Activated CD8-positive, alpha-beta memory T cell treated with anti-CD3 and anti-CD28 coated beads for 4 hours (primary cell): ENCODE measurements around the gene NRCAM.

Experiments used
- DNase-seq, 2 donors: peaks; one replicate each; pipeline ENCODE4 v3.0.0-alpha.2; 2020; ENCODE audit warnings: low read depth in 2 of 2

The NRCAM gene

GRCh38 chr7:108308903-108309302 lies 147.3 kb downstream of the NRCAM start:
- no peak for DNase-seq

GRCh38 chr7:108308276-108308675 lies 148.0 kb downstream of the NRCAM start:
- no peak for DNase-seq

GRCh38 chr7:108307595-108307994 lies 148.6 kb downstream of the NRCAM start:
- no peak for DNase-seq

GRCh38 chr7:108307194-108307593 lies 149.0 kb downstream of the NRCAM start:
- DNase-seq: no peak

GRCh38 chr7:108303332-108303731 lies 152.9 kb downstream of the NRCAM start:
- DNase-seq: no peak

GRCh38 chr7:108301387-108301786 lies 154.8 kb downstream of the NRCAM start:
- no peak for DNase-seq

- no peak for DNase-seq
Observed at GRCh38 chr7:108299251-108299973, 156.8 kb downstream of the NRCAM start.

GRCh38 chr7:108296911-108297310 lies 159.3 kb downstream of the NRCAM start:
- DNase-seq: no peak

- no peak for DNase-seq
Observed at GRCh38 chr7:108294595-108294994, 161.6 kb downstream of the NRCAM start.

- no peak for DNase-seq
Observed at GRCh38 chr7:108293149-108293612, 163.1 kb downstream of the NRCAM start.

GRCh38 chr7:108292541-108292940 lies 163.7 kb downstream of the NRCAM start:
- DNase-seq: no peak

- no peak for DNase-seq
Observed at GRCh38 chr7:108291791-108292440, 164.3 kb downstream of the NRCAM start.

- no peak for DNase-seq
Observed at GRCh38 chr7:108291152-108291508, 165.1 kb downstream of the NRCAM start.

- no peak for DNase-seq
Observed at GRCh38 chr7:108290459-108291151, 165.6 kb downstream of the NRCAM start.

- DNase-seq: no peak
Observed at GRCh38 chr7:108289852-108290251, 166.4 kb downstream of the NRCAM start.

- no peak for DNase-seq
Observed at GRCh38 chr7:108287857-108288256, 168.4 kb downstream of the NRCAM start.

GRCh38 chr7:108286290-108286904 lies 169.8 kb downstream of the NRCAM start:
- no peak for DNase-seq

- no peak for DNase-seq
Observed at GRCh38 chr7:108285778-108286177, 170.5 kb downstream of the NRCAM start.

GRCh38 chr7:108285003-108285368 lies 171.2 kb downstream of the NRCAM start:
- no peak for DNase-seq

- DNase-seq: no peak
Observed at GRCh38 chr7:108284349-108285002, 171.8 kb downstream of the NRCAM start.

GRCh38 chr7:108283252-108283651 lies 173.0 kb downstream of the NRCAM start:
- no peak for DNase-seq

- no peak for DNase-seq
Observed at GRCh38 chr7:108282427-108282996, 173.7 kb downstream of the NRCAM start.
